Activated gamma-delta T cell treated with anti-CD3 and anti-CD28 coated beads, Interleukin-2, amount 50 U/mL, for 16 hours (primary cell): ENCODE measurements around the gene LRP1.

Experiments
- DNase-seq: peaks from one replicate; pipeline ENCODE4 v3.0.0-alpha.2; 2020; ENCODE audit warnings: low read depth

The LRP1 gene

DNA sequence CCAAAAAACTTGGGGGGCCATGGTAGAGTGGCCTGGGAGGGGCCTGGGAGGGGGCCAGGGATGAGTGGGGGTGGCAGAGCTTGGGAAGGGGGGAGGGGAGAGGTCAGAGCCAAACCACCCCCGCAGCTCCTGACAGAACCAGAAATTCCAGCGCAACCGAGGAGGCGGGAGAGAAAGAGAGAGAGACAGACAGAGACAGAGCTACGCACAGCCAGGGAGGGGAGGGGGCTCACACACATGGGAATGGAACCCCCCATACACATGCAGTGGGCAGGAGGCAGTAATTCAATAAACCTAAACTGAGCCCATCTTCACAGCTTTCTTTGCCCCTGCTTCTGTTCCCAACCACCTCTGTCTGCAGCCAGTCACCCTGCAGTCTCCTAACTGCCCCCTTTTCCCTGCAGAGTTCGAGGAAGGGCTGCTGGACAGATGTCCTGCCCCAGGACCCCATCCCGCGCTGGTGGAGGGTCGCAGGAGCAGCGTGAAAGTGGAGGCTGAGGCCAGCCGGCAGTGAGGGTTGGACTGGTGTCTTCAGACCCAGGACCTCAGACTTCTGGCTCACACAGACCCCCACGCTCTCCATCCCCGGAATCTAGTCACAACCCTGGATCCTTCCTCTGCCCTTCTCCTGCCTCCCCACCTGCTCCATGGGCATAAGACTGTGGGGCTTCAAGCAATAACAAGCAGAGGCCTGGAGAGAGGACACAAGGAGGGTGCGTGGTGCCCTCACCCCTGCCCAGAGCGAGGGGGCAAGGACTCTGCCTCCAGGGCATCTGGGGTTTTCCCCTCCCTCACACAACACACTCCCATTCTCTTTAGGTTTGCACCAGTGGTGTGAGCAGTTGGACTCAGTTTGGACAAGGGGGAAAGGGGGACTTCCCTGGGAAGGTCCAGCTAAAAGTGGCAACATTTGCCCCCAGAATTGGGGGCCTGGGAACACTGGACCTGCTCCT is 33.8 kb upstream of the LRP1 start:
- no peak for DNase-seq

DNA sequence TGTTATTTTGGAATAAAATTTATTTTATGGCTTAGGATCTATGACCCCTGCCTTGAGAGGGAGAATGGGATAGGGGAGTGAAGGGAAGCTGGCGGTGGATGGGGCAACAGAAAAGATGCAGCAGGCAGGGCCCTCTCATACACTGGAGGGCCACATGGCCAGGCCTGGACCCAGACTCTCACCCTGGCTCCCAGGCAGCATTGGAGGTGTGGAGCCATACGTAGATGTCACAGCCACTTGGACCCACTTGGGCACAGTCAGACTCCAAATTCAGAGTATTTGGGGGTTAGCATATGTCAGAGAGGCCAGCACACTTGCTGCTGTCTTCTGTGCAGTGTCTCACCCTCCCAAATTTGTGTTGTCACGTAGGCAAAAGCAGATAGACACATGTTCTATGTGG is 32.8 kb upstream of the LRP1 start:
- DNase-seq = no peak

DNA sequence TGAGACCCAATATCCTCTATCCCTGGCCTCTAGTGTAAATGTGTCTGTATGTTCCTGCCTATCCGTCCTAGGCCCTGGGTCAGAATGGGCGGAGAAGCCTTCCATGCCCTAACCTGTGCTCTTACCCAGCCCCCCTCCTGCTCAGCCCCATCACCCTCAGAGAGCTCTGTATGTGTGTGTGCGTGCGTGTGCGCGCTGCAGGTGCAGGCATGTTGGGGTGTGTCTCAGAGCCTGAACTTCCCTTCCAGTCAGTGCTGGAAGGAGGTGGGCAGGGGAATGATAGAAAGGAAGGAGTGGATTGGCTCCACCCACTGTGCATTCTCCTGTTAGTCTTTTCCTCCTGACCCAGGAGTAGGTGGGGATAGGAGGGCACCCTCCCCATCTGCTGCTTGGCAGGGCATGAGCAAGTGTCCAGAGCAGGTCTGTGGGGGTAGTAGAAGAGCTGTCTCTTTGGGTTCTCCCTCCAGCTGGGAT is 32.1 kb upstream of the LRP1 start:
- no peak for DNase-seq

DNA sequence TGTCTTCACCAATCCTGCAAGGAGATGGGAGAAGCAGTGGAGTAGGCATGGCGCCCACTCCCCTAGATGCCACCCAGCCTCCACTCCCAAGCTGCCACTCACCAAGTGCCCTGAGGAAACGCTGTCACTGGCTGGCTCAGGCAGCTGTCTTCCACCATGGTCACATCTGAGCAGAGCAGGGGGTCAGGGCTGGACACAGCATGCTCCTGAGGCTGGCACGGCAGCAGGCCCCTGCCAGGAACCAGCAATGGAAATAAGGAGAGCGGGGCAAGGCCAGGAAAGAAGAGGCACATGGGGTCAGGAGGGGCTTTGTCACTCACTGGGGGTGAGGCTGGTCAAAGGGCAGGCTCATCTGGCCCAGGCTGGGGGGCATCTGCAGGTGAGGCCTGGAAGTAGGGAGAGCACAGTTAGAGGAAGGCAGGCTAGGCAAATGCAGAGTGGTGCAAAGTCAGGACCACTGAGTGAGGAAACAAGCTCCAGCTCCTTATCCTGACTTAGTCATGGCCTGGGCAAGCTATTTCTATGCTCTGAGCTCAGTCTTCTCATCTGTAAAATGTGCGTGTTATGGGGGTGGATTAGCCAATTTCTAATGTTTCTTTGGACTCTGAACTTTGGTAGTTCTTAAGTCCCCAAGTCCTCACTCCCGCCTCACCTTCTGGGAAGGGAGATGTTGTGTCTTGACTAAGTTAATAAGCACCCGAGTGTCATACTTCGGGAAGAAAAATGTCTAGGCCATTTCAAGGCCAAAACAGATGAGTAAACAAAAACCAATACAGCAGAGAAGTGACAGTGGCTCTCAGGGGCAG is 31.3 kb upstream of the LRP1 start:
- DNase-seq = no peak

DNA sequence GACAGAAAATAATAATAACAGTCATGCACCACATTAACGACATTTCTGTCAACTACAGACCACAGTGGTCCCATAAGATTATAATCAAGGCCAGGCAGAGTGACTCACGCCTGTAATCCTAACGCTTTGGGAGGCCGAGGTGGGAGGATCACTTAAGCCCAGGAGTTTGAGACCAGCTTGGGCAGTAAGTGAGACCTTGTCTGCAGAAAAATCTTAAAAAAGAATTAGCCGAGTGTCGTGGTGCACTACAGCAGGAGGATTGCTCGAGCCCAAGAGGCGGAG is 30.8 kb upstream of the LRP1 start:
- DNase-seq = no peak

DNA sequence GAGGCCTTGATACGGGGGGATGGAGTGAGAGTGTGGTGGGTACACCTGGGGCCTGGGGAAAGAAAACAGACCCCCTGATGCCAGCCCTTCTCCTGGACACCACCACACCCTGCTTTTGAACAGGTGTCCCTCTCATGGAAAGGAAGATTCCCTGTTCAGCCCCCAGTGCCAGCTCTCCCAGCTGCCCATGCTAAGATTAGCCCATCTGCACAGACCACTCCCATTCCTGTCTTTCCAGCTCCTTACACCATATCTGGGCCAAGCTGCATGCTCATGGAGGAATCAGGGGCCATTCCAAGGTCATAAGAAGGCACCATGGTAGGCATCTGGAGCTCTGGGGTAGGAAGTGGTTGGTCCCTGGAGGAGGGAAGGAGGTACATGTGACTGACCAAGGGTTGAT is 29.7 kb upstream of the LRP1 start:
- no peak for DNase-seq

DNA sequence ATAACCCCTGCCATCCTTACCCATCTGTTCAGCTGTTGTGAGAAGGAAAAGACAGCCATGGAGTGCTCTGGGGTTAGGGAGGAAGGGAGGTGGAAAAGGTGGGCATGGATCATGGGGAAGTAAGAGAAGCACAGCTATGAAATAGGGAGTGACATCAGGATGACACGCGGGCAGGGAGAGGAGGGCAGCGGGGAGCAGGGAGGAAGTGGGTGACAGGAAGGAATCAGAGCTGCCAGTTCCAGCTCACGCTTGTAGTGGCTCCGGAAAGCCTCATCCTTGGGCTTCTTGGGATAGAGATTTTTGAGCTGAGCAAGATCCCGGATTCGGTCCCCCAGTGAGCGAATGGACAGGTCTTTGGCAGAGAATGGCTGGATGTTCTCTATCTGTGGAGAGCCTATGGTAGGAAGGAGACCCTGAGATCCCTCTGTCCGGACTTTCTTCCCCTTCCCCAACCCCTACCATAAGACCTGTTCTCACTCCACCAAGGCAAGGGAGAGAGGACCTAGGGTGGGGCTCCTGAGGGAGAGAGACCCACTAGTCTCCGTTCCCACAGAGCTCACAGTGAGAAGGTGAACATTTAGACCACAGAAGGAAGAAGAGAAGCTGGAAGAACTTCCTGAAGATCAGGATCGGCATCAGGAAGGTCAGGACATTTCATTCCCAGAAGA is 29.1 kb upstream of the LRP1 start:
- DNase-seq = no peak

DNA sequence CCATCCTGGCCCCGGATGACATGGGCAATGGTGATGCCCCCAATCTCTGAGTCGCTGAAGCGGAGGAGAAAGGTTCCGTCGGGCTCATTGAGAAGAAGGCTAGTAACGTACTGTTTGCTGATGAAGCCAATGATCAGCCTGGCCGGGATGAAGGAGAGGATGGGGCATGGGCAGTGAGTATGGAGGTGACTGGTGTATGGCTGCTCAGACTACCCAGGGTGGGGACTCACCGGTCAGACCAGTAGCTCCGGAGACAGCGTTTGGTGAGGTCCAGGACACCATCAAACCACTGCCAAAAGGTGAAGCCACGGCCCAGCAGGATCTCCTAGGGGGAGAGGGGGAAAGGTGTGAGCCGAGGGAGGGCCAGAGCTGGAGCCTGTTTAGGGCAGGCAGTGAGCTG is 28.5 kb upstream of the LRP1 start:
- DNase-seq = no peak

DNA sequence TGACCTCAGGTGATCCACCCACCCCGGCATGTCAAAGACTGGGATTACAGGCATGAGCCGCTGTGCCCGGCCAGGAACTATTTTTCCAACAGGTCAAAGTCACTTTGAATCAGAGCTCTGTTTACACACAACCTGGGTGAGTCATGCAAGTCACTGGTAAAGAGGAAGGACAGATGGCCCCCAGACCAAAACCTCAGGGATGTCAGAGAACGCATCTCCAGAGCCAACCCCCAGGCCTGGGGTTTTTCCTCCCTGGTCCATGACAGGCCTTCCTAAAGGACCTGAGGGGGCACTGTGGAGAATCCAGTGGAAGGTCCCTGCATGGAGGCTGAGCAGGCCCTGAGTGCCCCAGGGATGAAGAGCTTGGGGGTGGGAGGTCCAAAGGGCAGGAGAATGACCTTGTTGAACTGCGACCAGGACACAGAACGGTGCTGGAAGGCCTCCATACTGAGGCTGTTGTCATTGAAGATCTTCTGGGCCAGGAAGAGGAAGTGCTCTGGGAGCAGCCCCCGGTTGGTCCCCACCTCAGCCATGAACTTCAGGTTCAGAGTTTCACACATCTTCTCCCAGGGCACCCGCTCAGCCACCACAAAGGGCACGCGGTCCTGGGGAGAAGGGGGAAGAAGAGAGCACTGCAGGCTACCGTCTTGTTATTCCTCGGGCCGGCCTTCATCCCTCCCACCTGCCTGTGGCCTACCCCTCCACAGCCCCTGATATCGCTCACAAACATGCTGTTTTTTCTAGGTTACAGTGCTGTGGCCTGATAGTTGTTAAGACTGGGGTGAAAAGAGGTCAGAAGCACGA is 26.2 kb upstream of the LRP1 start:
- no peak for DNase-seq

DNA sequence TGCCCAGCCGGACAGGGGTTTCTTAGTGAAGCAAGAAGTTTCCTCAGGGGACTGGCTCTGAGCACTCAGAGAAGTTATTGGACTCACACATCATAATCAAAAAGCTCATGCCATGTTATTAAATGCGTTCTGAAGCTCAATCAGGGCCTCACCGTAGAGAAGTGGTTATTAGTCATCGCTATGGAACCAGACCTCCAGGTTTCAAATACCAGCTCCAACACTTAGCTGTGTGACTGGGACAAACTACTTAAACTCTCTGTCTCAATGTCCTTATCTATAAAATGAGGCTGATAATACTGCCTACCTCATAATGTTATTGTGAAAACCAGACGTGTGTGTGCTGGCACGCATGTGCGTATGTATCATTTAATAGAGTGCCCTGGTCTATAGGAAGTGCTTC is 24.4 kb upstream of the LRP1 start:
- DNase-seq = no peak

DNA sequence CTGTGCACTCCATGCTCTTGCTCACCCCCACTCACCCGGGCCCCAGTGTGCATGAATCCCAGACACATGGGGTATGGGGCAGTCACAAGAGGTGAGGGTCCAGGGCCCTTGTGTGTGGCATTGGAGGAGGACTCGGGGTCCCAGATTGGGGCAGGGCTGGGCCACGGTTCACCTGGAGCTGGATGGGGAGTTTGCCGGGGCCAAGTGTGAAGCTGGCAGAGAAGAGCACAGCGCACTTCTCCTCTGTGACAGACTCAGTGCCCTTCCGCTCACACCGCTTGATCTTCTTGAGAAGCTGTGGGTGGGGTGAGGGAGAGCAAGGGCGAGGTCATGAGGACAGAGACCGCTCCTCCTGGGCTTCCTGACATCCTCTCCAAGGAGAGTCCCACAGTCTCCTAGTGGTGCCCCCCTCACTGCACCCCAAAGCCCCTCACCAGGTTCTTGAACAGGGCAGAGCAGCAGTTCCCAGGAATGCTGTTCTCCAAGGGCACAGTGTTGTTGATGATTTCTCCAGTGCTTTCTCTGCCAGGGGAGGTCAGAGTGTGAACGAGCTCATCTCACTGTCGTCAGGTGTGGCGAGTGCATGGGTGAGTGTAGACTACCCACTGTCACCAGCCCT is 23.9 kb upstream of the LRP1 start:
- no peak for DNase-seq

DNA sequence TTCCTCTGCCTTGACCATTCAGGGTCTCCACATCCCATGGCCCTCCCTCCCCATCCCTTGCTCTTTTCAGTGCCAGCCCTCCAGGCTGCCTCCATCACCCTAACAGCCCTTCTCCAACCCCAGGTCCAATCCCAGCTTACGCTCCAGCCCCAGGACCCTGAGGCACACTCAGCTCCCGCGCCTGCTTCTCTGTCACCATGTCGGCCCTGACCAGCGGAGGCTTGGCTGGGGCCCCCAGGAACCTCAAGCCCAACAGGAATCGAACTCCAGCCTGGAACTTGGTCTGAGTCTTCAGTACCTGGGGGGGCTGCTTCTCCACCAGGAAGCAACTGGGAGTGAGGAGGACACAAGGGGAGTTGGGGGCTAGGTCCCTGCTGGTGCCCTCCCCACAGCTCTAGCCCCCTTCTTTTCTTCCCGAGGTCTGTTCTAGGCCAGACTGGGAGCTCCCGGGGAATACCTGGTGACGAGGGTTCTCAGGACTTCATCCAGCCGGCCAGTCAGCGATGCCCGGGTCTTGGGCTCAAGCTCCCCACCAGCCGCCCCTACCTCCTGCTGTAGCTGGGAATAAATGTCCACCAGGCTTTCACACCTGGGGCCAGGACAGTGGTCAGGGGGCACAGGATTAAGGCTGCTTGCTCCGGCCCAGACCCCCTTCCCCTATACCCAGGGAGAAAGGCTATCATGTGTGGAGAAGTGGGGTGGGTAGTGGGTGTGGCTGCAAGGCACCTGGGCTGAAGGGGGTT is 23.1 kb upstream of the LRP1 start:
- no peak for DNase-seq

DNA sequence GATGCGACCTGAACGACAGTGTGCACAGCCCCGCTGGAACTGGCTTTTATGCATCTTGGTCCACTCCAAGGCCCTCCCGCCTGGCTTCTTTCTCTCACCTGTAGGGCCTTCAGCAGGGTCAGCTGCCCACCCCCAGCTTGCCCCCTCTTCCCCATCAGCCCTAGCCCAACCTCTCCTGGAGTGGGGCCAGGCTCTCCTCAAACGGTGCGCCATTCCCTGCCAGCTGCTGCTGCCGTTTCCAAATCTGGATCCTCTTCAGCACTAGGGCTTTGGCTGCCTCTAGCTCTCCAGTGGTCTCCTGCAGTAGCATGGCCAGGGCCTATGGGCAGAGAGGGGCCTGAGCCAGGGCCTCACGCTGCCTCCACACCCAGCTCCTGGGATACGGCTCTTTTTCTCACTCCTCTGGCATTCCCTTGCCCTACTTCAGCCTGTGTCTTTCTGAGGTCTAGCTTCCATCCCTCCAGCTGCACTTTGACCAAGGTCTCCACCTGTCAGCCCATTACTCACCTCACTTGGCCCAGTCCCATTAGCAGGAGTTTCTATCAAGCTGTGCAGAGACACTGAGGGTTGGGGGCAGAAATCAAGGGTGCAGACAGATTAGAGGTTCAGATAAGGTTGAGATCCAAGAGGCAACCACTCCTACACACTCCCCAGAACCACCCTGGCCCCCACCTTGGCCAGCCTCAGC is 22.1 kb upstream of the LRP1 start:
- DNase-seq = no peak

DNA sequence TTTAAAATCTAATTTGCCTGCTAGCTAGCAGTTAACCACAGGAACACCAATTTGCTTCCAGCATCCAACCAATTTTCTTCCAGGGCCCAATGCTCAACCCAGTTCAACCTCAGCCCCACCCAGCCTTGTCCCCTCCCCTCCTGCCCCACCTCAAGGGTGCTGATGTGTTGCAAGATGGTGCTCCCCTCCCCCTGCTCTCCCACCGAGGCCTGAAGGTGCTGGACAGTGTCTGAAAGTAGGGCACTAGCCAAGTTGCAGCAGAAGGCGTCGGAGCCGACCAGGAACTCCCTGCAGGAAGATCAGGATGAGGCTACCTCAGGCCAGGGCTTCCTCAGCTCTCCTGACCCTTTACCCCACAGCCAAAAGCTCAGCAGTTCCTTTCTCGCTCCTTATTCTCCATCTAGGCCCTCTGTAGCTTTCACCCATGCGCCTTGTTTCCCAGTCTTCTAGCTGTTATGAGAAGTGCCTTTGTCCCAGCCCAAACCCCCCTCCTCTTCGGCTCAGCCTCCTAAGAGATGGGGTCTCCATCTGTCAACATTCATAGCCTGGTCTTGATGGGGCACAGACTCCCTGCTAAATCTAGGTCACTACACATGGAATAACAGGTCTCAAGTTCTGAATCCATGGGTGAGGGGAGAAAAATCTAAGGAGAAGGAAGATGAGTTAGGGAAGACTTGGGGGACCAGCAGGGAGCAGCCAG is 20.7 kb upstream of the LRP1 start:
- DNase-seq = no peak

DNA sequence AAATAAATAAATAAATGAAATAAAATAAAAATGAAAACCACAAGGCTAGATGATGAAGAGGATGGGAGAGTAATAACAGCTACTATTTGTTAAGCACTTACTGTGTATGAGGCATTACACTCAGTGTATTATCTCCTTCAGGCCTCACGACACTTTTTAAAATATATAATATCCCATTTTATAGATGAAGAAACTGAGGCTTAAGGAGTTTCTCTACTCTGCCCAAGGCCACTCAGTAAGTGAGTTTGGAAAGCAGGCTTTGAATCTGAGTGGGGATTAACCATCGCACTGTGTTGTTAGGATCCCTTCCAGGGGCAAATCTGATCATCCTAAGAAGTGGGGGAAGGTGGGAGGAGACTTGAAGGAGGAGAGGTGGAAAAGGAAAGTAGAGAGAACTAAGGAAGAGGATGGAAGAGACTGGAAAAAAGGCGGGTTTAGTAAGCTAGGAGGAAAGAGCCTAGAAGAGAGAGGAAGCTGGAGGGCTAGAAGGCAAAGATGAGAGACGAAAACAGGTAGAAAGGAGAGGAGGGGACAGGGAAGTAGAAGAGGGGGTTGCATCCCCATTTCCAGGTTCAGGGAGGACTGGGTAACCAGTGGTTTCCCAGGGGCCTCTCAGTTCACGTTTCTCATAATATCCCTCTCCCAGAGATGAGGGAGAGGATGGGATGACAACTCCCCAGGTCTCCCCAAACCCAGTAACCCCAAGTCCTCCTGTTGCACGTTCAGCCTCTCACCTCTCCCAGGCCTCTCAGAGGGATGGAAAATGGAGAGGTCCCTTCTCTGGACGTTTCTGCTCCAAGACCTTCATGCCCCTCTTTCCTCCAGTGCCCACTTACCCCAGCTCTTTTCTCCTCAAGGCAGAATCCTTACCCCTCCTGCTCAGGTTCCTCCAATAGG is 18.8 kb upstream of the LRP1 start:
- no peak for DNase-seq

DNA sequence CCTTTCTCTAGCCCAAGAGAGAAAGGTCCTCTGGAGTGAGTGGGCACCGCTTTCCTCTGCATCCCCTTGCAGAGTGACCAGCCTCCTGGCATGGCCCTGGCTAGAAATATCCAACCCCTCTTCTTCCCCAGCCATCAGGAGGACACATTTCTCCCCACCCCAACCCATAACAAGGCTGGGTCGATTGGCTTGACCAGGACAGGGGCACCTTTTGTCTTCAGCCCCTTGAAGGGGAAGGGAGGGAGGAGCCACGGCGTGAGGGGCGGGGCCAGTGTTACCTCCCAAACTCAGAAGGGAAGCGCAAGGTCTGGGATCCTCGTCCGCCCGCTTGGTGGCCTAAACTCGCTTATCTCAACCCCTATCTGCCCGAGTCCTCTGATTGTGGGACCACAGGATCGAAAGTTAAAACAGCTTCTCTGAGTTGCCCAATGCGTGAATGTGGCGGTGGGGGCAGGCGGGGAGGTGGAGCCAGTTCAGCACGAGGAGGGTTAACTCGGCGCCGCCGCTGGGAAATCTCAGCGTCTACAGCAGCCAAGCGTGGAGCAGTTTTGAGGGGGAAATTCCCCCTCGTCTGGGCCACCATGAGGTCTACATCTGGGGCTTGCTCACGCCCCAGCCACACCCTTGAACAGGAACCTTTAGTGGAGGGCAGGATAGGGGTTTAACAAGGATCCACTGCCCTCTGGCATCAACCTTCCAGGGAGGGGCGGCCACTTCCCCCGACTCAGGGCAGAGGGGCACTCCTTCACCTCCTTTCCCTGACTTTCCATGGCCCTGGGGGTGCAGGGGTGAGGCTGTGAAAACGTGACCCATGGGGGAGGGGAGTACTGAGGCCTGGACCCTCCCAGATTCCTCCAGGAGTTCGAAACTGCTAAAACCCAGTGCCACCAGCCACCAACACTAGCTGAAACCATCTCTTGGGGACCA is 17.9 kb upstream of the LRP1 start:
- DNase-seq = peak; percentile 51

DNA sequence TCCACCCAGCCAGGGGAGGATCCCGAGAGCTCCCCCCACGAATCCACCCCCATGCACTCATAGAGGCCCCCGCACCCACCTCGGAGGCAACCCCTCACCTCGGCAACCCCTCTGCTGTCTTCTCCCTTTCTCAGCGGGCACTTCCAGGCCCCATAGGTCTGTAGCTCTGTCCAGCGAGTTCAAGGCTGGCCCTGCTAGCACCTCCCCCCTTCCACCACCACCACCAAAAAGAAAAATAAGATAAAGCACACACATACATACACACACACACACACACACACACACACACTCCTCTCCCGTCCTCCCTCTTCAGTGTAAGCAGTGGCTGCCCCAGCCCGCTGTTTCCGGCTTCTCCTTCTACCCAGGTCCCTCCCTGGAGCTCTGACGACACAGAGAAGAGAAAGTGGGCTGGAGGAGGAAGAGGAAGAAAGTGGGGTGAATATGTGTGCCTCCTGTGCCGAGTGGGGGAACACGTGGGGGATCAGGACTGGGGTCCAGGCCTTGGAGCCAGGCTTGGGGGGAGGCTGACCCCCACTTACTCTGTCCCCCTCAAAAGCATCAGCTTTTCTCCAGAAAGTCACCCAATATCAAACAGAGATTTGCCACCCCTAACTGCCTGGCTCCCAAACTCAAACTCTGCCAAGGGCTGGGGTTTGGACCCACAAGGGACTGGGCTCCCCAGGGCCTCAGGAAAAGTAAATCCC is 17.1 kb upstream of the LRP1 start, which contains the start of gene STAT6:
Gene STAT6, minus strand, starts transcription at position 332 of the 704 bp plus-strand sequence. CDS start 3,084 bp downstream, outside the sequence.
- peak; percentile 64 for DNase-seq
